HEK293 (cell line): ENCODE measurements around the gene ORC2.

Source experiments
- CTCF ChIP-seq: fragments of 450-650 bp; formaldehyde crosslinking; IDR thresholded peaks from 2 replicates; pipeline ENCODE4 v1.5.1; 2016; ENCODE audit warnings: missing biosample characterization, missing genetic modification characterization
- YY1 ChIP-seq: fragments of 450-650 bp; formaldehyde crosslinking; IDR thresholded peaks from 2 replicates; pipeline ENCODE4 v1.5.1; 2018; ENCODE audit warnings: missing biosample characterization, missing genetic modification characterization
- ZBTB1 ChIP-seq: fragments of 450-650 bp; formaldehyde crosslinking; IDR thresholded peaks from 2 replicates; pipeline ENCODE4 v1.5.1; 2016; ENCODE audit warnings: missing biosample characterization, missing genetic modification characterization
- ZNF121 ChIP-seq: fragments of 450-650 bp; formaldehyde crosslinking; IDR thresholded peaks from 2 replicates; pipeline ENCODE4 v1.5.1; 2016; ENCODE audit warnings: missing biosample characterization, missing genetic modification characterization
- ZNF302 ChIP-seq: fragments of 450-650 bp; formaldehyde crosslinking; IDR thresholded peaks from 2 replicates; pipeline ENCODE4 v1.5.1; 2016; ENCODE audit warnings: missing biosample characterization, missing genetic modification characterization, low read depth
- ZNF324 ChIP-seq: fragments of 450-650 bp; formaldehyde crosslinking; IDR thresholded peaks from 2 replicates; pipeline ENCODE4 v1.5.1; 2016; ENCODE audit warnings: missing biosample characterization, missing genetic modification characterization
- ZNF555 ChIP-seq: fragments of 450-650 bp; formaldehyde crosslinking; conservative IDR thresholded peaks from 2 replicates; pipeline ENCODE4 v1.5.1; 2017; ENCODE audit warnings: missing biosample characterization, mild to moderate bottlenecking, missing genetic modification characterization, inconsistent platforms
- ZNF843 ChIP-seq: fragments of 450-650 bp; formaldehyde crosslinking; IDR thresholded peaks from 2 replicates; pipeline ENCODE4 v1.5.1; 2016; ENCODE audit warnings: missing biosample characterization, missing genetic modification characterization
- TF ChIP-seq, protein P1 (sequence below): fragments of 450-650 bp; formaldehyde crosslinking; IDR thresholded peaks from 2 replicates; pipeline ENCODE4 v1.5.1; 2016; ENCODE audit warnings: missing biosample characterization, missing genetic modification characterization

DNA sequence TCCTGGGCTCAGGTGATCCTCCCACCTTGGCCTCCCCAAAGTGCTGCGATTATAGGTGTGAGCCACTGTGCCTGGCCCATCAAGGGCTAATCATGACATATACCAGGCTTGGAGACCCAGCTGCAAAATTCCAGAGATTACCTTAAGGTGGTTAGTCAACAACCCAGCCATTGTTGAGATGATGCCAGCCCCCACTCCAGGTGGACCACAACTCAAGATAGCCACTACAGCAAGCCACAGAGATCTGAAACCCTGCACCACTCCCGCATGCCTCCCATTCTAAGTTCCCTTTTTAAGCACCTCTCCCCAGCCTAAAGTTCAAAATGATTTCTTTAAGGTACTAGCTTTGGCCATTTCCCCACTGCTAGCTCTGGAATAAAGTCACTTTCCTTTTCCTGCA lies 94.4 kb downstream of the ORC2 start:
- TF ChIP-seq CTCF (tag by site-specific recombination) (no peak), ZNF121 (tag by site-specific recombination) (no peak), ZBTB1 (no peak), ZNF843 (tag by site-specific recombination) (no peak), ZNF555 (tag by site-specific recombination) (no peak), YY1 (tag by site-specific recombination) (no peak), ZNF324 (tag by site-specific recombination) (no peak), ZNF302 (tag by site-specific recombination) (no peak)
- TF ChIP-seq, protein P1, sequence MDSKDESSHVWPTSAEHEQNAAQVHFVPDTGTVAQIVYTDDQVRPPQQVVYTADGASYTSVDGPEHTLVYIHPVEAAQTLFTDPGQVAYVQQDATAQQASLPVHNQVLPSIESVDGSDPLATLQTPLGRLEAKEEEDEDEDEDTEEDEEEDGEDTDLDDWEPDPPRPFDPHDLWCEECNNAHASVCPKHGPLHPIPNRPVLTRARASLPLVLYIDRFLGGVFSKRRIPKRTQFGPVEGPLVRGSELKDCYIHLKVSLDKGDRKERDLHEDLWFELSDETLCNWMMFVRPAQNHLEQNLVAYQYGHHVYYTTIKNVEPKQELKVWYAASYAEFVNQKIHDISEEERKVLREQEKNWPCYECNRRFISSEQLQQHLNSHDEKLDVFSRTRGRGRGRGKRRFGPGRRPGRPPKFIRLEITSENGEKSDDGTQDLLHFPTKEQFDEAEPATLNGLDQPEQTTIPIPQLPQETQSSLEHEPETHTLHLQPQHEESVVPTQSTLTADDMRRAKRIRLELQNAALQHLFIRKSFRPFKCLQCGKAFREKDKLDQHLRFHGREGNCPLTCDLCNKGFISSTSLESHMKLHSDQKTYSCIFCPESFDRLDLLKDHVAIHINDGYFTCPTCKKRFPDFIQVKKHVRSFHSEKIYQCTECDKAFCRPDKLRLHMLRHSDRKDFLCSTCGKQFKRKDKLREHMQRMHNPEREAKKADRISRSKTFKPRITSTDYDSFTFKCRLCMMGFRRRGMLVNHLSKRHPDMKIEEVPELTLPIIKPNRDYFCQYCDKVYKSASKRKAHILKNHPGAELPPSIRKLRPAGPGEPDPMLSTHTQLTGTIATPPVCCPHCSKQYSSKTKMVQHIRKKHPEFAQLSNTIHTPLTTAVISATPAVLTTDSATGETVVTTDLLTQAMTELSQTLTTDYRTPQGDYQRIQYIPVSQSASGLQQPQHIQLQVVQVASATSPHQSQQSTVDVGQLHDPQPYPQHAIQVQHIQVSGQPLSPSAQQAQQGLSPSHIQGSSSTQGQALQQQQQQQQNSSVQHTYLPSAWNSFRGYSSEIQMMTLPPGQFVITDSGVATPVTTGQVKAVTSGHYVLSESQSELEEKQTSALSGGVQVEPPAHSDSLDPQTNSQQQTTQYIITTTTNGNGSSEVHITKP (tag by site-specific recombination) = no peak
